ENCODE data around the gene PARD3.

DNA sequence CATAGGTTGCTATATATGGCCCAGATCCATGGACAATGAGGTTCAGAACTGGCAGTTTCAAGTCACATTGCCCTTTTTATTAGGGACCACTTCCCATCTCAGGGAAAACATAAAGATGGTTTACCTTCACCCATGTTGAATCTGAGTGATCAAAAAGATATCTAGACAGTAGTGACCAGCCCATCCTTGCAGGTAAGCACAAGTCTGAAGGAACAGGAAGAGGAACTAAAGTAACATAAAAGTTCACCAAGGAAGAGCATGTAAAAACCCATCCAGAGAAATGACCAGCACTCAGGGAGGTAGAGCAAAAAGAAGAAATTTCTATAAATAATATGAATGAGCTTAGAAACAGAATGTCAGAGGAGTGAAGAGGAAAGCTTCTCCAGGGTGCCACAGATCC is 382.5 kb downstream of the PARD3 start:
- TF ChIP-seq EZH2 (IDR thresholded peaks at IDR 0.05; ENCODE audit: low read length, unreplicated experiment) (no peak), CTCF (conservative IDR thresholded peaks at IDR 0.05; ENCODE audit: low read depth, low read length) (no peak)
